GM23248 (cell line): ENCODE data around the gene LRP2. TPM values are rescaled to one million over a fixed set of nuclear protein-coding genes. Genes with fewer than 3 reads are reported as not detected.

Experiments
- DNase-seq: peaks from one replicate; pipeline ENCODE4 v3.0.0-alpha.2; 2015
- H2AFZ ChIP-seq: fragments of 200-600 bp; sonication (generic); 2 replicates; pipeline ENCODE4 v1.6.1; 2016; ENCODE audit warnings: antibody characterized with exemption
- H3F3A ChIP-seq: fragments of 200-600 bp; sonication (generic); 2 replicates; pipeline ENCODE4 v1.6.1; 2016; ENCODE audit warnings: mild to moderate bottlenecking, antibody characterized with exemption, mixed run types; ENCODE audit not compliant: insufficient read depth
- H3K27ac ChIP-seq: fragments of 200-600 bp; sonication (generic); 2 replicates; pipeline ENCODE4 v1.5.1; 2016; ENCODE audit warnings: mild to moderate bottlenecking
- H3K27me3 ChIP-seq: fragments of 200-600 bp; sonication (generic); replicated peaks from 2 replicates; pipeline ENCODE4 v1.6.1; 2016; ENCODE audit warnings: mild to moderate bottlenecking; ENCODE audit not compliant: insufficient read depth
- H3K36me3 ChIP-seq: fragments of 200-600 bp; sonication (generic); 2 replicates; pipeline ENCODE4 v1.6.1; 2016; ENCODE audit warnings: low read depth, mild to moderate bottlenecking
- H3K4me1 ChIP-seq: fragments of 200-600 bp; sonication (generic); 2 replicates; pipeline ENCODE4 v1.6.1; 2016; ENCODE audit warnings: mild to moderate bottlenecking; ENCODE audit not compliant: insufficient read depth
- H3K4me2 ChIP-seq: fragments of 200-600 bp; sonication (generic); one replicate; pipeline ENCODE4 v1.6.1; 2016; ENCODE audit warnings: mild to moderate bottlenecking; ENCODE audit not compliant: unreplicated experiment
- H3K4me3 ChIP-seq: fragments of 200-600 bp; sonication (generic); 2 replicates; pipeline ENCODE4 v1.5.1; 2016; ENCODE audit warnings: mild to moderate bottlenecking
- H3K79me2 ChIP-seq: fragments of 200-600 bp; sonication (generic); 2 replicates; pipeline ENCODE4 v1.6.1; 2016; ENCODE audit warnings: mild to moderate bottlenecking; ENCODE audit not compliant: insufficient read depth
- H3K9ac ChIP-seq: fragments of 200-600 bp; sonication (generic); 2 replicates; pipeline ENCODE4 v1.6.1; 2016; ENCODE audit warnings: mild to moderate bottlenecking
- H3K9me2 ChIP-seq: fragments of 200-600 bp; sonication (generic); 2 replicates; pipeline ENCODE4 v1.6.1; 2016; ENCODE audit warnings: mixed run types, mild to moderate bottlenecking, moderate library complexity; ENCODE audit not compliant: insufficient read depth
- H3K9me3 ChIP-seq: fragments of 200-600 bp; sonication (generic); one replicate; pipeline ENCODE4 v1.6.1; 2017; ENCODE audit warnings: low read depth
- H4K20me1 ChIP-seq: fragments of 200-600 bp; sonication (generic); 2 replicates; pipeline ENCODE4 v1.6.0; 2016; ENCODE audit not compliant: insufficient read depth
- EZH2 ChIP-seq: fragments of 200-600 bp; sonication (generic); IDR thresholded peaks from 2 replicates; pipeline ENCODE4 v1.6.1; 2018; ENCODE audit warnings: antibody characterized with exemption, mild to moderate bottlenecking; ENCODE audit not compliant: insufficient read depth, poor library complexity, severe bottlenecking
- EZH2phosphoT487 ChIP-seq: fragments of 200-600 bp; sonication (generic); IDR thresholded peaks from 2 replicates; pipeline ENCODE4 v1.6.1; 2018; ENCODE audit warnings: antibody characterized with exemption, moderate library complexity, mild to moderate bottlenecking, low read depth; ENCODE audit not compliant: insufficient read depth
- WGBS, 2 experiments: methylation state at CpG; one replicate each; pipeline ENCODE4 v1.1.6; 2015 to 2017; ENCODE audit warnings: low lambda C conversion rate in 2 of 2, low coverage in 1 of 2; ENCODE audit errors: missing lambda C conversion rate in 2 of 2; 5-methylcytosine and 5-hydroxymethylcytosine counted together
- in situ Hi-C: fragments of 300-500 bp; cut with MboI; formaldehyde crosslinking; loops from 2 replicates; pipeline ENCODE4 v1.15.0; 2020
- polyA plus RNA-seq: library from polyadenylated mRNA; unstranded; fragments of >200 nt; fragmentation: Nextera tagmentation; extraction: Ambion mirVana; gene quantifications from 2 replicates; pipeline ENCODE4 v1.2.1, GENCODE V29; 2016
- total RNA-seq: library from RNA; depleted of rRNA; stranded (reverse); fragments of >200 nt; shearing (Covaris generic); gene quantifications from 2 replicates; pipeline ENCODE4 v1.2.3, GENCODE V29; 2014

LRP2 gene
- total and polyA plus RNA-seq, 2 experiments from 2014 or later, result not detected

DNA sequence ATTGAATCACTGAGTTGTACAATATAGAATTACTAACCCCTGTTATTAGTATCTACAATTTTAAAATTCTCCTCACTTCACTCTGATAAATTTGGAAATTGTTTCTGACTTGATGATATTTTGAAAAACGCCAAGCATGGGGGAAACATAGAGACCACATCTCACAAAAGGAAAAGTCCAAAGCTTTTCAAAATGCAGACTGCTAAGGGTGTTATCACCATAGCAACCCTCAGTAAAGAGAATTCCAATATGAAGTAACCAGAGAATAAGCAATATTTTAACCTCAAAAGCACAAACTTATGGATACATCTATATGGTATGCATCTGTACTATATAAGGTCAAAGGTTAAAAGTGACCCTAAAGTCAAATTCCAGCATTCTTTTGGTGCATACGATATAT lies 22.7 kb downstream of the LRP2 start:
- no peaks in the 10 kb centered on the region for H3K79me2 ChIP-seq
- in situ Hi-C loops, result no loop called here

DNA sequence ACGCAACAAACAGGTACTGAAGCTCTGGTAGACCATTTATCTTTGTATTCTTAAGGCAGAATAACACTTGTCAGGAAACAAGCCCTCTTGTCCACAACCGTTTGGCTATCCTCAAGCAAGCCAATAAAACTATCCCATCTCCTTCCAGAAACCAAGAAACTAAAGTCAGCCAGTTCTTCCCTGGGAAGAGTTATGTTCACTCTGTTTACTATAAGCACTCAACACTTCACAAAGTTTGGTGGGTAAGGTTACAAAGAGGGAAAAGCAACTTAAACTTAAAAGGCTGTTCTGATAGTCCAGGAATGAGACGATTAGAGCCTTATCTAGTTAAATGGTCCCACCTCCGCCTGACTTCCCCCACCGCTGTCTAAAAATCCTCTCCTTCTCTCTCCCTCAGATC lies 25.6 kb downstream of the LRP2 start:
- H3K9me3 ChIP-seq, result no peaks in the 10 kb centered on the region
- no peaks in the 10 kb centered on the region for H3K9me2 ChIP-seq
- H3F3A ChIP-seq, result no peaks in the 10 kb centered on the region
- H3K4me2 ChIP-seq, result no peak overlapping the region
- H3K36me3 ChIP-seq, result no peaks in the 10 kb centered on the region
- H3K27me3 ChIP-seq, result no peaks in the 10 kb centered on the region
- no peak for DNase-seq
- no peak overlapping the region for H2AFZ ChIP-seq
- H3K27ac ChIP-seq, result no peak overlapping the region
- H3K4me3 ChIP-seq, result no peak overlapping the region
- TF ChIP-seq EZH2, result no peak
- no peak for TF ChIP-seq EZH2phosphoT487
- no peaks in the 10 kb centered on the region for H4K20me1 ChIP-seq
- 9 to 19% methylated on average over 5 of the region's 5 CpGs for WGBS, 2 experiments
- H3K79me2 ChIP-seq, result no peaks in the 10 kb centered on the region
- in situ Hi-C loops, result no loop called here
- no peak overlapping the region for H3K9ac ChIP-seq
- no peaks in the 10 kb centered on the region for H3K4me1 ChIP-seq

More for the DNA sequence above, 22.7 kb downstream of the LRP2 start:
- 19 to 23% methylated on average over 2 of the region's 2 CpGs for WGBS, 2 experiments
- Histone ChIP-seq H3K9me2 (no peaks in the 10 kb centered on the region), H3K4me1 (no peaks in the 10 kb centered on the region), H3K9me3 (no peaks in the 10 kb centered on the region), H3K4me3 (no peak overlapping the region), H3F3A (no peaks in the 10 kb centered on the region), H3K36me3 (no peaks in the 10 kb centered on the region), H3K4me2 (no peak overlapping the region), H3K27me3 (no peaks in the 10 kb centered on the region; the same call in 1 of the 2 replicates), H3K27ac (no peak overlapping the region), H4K20me1 (no peaks in the 10 kb centered on the region), H3K9ac (no peak overlapping the region), H2AFZ (no peak overlapping the region)
- DNase-seq, result no peak
- TF ChIP-seq EZH2, result no peak
- TF ChIP-seq EZH2phosphoT487, result no peak

DNA sequence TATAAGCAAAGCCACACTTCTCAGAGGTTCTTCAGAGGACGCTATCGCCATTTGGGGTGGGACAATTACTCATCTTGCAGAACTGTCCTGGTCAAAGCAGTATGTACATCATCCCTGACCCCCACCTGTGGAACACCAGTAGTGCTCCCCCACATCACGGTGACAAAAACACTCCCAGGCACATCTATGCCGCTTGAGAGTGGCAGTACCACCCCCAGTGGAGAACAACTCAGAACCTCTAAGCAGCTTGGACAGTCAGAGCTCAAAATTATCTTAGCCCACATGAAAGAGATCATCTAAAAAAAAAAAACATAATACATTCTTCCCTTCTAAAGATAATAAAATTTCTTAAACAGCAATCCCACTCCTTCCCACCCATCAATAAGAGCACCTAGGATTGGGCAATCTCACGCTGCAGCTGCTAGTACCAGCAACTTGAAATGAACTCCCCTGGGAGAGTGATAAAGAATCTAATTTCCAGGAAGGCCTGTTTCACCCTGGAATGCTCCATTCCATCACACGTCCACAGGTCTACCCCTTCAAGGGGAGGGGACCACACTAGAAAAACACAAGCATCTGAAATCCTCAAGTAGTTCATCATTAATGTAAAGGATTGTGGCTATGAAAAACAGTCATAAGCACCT lies 31.7 kb downstream of the LRP2 start:
- 18 to 28% methylated on average over 6 of the region's 6 CpGs for WGBS, 2 experiments
- Histone ChIP-seq H4K20me1 (no peaks in the 10 kb centered on the region), H3K9me2 (no peaks in the 10 kb centered on the region), H3K27me3 (no peaks in the 10 kb centered on the region), H3F3A (no peaks in the 10 kb centered on the region), H3K36me3 (no peaks in the 10 kb centered on the region), H3K9me3 (no peaks in the 10 kb centered on the region), H3K27ac (no peak overlapping the region), H3K4me3 (no peak overlapping the region), H2AFZ (no peak overlapping the region), H3K9ac (no peak overlapping the region), H3K4me1 (no peaks in the 10 kb centered on the region), H3K4me2 (no peak overlapping the region), H3K79me2 (no peaks in the 10 kb centered on the region)
- TF ChIP-seq EZH2 (no peak), EZH2phosphoT487 (no peak)
- no peak for DNase-seq
- in situ Hi-C loops, result no loop called here

DNA sequence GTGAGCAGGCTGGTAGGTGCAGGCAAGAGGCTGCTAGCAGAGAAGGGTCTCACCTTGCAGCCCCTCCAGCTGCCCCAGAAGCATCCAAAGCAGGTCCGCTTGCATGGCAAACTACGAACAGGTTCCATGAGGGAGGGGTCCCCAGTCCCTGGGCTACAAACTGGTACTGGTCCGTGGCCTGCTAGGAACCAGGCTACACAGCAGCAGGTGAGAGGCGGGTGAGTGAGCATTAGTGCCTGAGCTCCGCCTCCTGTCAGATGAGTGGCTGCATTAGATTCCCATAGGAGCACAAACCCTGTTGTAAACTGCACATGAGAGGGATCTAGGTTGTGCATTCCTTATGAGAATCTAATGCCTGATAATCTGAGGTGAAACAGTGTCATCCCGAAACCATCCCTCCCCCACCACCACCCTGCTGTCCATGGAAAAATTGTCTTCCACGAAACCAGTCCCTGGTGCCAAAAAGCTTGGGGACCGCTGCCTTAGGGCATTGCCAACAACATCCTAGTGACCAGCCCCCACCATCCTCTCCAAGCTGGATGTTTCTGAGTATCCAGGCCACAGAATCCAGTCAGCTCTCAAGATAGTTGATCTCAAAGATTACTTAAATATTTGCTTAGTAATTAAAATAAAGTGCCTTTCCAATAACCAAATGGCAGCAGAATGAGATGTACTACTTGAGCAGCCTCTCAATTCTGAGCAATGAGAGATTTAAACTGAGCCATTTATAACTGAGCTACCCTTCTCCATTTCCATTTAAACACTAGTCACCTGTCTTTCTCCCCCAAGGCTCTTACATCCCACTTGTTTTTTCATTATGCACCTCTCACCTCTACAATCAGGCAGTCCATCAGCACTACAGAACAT lies 32.4 kb downstream of the LRP2 start:
- Histone ChIP-seq H3K4me1 (no peaks in the 10 kb centered on the region), H3K27ac (no peak overlapping the region), H3K27me3 (no peaks in the 10 kb centered on the region), H3K9me3 (no peaks in the 10 kb centered on the region), H3K79me2 (no peaks in the 10 kb centered on the region), H3K36me3 (no peaks in the 10 kb centered on the region), H3K9ac (no peak overlapping the region), H3F3A (no peaks in the 10 kb centered on the region), H3K4me2 (no peak overlapping the region), H3K9me2 (no peaks in the 10 kb centered on the region), H3K4me3 (no peak overlapping the region), H4K20me1 (no peaks in the 10 kb centered on the region), H2AFZ (no peak overlapping the region)
- no peak for DNase-seq
- in situ Hi-C loops, result no loop called here
- 46 to 63% methylated on average over 7 to 8 of the region's 8 CpGs for WGBS, 2 experiments
- TF ChIP-seq EZH2phosphoT487 (no peak), EZH2 (no peak)
